ENCODE measurements around the gene BSND.
A peak's percentile ranks its signal among the peaks of the same experiment; 100 is the strongest.
"Not testable (repeated sequence)": the region's sequence is repeated elsewhere in the genome, so short reads cannot be mapped to it uniquely, and the experiment has no call there.

Gene BSND

GRCh38 chr1:54998677-54999076, at the start of gene BSND:
TSS of gene BSND (plus strand) at chr1:54998933. CDS start at chr1:54999187, 254 bp downstream.
- no peak for DNase-seq (ENCODE audit: low spot score)

GRCh38 chr1:54949053-54949452, 49.7 kb upstream of the BSND start:
- DNase-seq (ENCODE audit: low spot score) = no peak

- no peak for DNase-seq (ENCODE audit: low spot score)
These were observed 48.7 kb upstream of the BSND start for GRCh38 chr1:54950006-54950368.

GRCh38 chr1:54950369-54951163, 48.2 kb upstream of the BSND start:
- DNase-seq (ENCODE audit: low spot score) = peak; percentile 82

GRCh38 chr1:54951810-54952226, 46.9 kb upstream of the BSND start:
- no peak for DNase-seq (ENCODE audit: low spot score)

GRCh38 chr1:54952950-54953718, 45.6 kb upstream of the BSND start:
- no peak for DNase-seq (ENCODE audit: low spot score)

- DNase-seq (ENCODE audit: low spot score) = no peak
These were observed 44.9 kb upstream of the BSND start for GRCh38 chr1:54953846-54954245.

- DNase-seq (ENCODE audit: low spot score) = no peak
These were observed 43.4 kb upstream of the BSND start for GRCh38 chr1:54955359-54955758.

GRCh38 chr1:54956726-54957125, 42.0 kb upstream of the BSND start:
- no peak for DNase-seq (ENCODE audit: low spot score)

GRCh38 chr1:54959241-54959640, 39.5 kb upstream of the BSND start:
- DNase-seq (ENCODE audit: low spot score) = no peak

GRCh38 chr1:54962612-54963395, 35.9 kb upstream of the BSND start:
- DNase-seq (ENCODE audit: low spot score) = no peak

- DNase-seq (ENCODE audit: low spot score) = not testable (repeated sequence)
These were observed 34.9 kb upstream of the BSND start for GRCh38 chr1:54963829-54964228.

GRCh38 chr1:54965624-54966340, 33.0 kb upstream of the BSND start:
- no peak for DNase-seq (ENCODE audit: low spot score)

GRCh38 chr1:54967372-54967771, 31.4 kb upstream of the BSND start:
- DNase-seq (ENCODE audit: low spot score) = no peak

- DNase-seq (ENCODE audit: low spot score) = no peak
These were observed 30.2 kb upstream of the BSND start for GRCh38 chr1:54968551-54968950.

GRCh38 chr1:54969879-54970278, 28.9 kb upstream of the BSND start:
- no peak for DNase-seq (ENCODE audit: low spot score)

GRCh38 chr1:54970901-54971300, 27.8 kb upstream of the BSND start:
- no peak for DNase-seq (ENCODE audit: low spot score)

GRCh38 chr1:54971317-54971791, 27.4 kb upstream of the BSND start:
- DNase-seq (ENCODE audit: low spot score) = no peak

- no peak for DNase-seq (ENCODE audit: low spot score)
These were observed 26.3 kb upstream of the BSND start for GRCh38 chr1:54972436-54972835.

- peak; percentile 6 for DNase-seq (ENCODE audit: low spot score)
These were observed 25.4 kb upstream of the BSND start for GRCh38 chr1:54973205-54973921.

All from putamen (tissue), 1 donor.